ENCODE results near the gene FAHD1.

- TF ChIP-seq POLR2AphosphoS5 (IDR thresholded peaks at IDR 0.05; ENCODE audit: borderline replicate concordance, low read depth, low read length) (no peak), EZH2 (IDR thresholded peaks at IDR 0.05) (no peak), FOXP2 (optimal IDR thresholded peaks at IDR 0.05; ENCODE audit: control extremely low read depth, extremely low read length, insufficient read depth) (no peak)
These were observed 5.9 kb downstream of the FAHD1 start for GRCh38 chr16:1832838-1833454.

Data from SK-N-MC (cell line).